SH-SY5Y (cell line): ENCODE results near the gene IL18.

ENCODE experiments used
- GATA2 ChIP-seq: IDR thresholded peaks from 2 replicates; pipeline ENCODE4 v1.6.1; 2011; ENCODE audit warnings: mild to moderate bottlenecking, low read depth, low read length
- GATA3 ChIP-seq: IDR thresholded peaks from 2 replicates; pipeline ENCODE4 v1.6.1; 2011; ENCODE audit warnings: low read depth, mild to moderate bottlenecking, low read length, moderate library complexity

Gene IL18

GRCh38 chr11:112113539-112114457 is 50.1 kb downstream of the IL18 start:
- TF ChIP-seq GATA2 (no peak), GATA3 (no peak)

GRCh38 chr11:112106070-112106469 is 57.8 kb downstream of the IL18 start:
- TF ChIP-seq GATA3: no peak

- TF ChIP-seq GATA2: no peak
- TF ChIP-seq GATA3: no peak
These were observed 60.4 kb downstream of the IL18 start for GRCh38 chr11:112103446-112103845.

GRCh38 chr11:112100462-112100861 is 63.4 kb downstream of the IL18 start:
- TF ChIP-seq GATA2 (no peak), GATA3 (no peak)

- TF ChIP-seq GATA3 (no peak), GATA2 (no peak)
These were observed 66.0 kb downstream of the IL18 start for GRCh38 chr11:112097734-112098528.

GRCh38 chr11:112096194-112096593 is 67.7 kb downstream of the IL18 start:
- TF ChIP-seq GATA3 (no peak), GATA2 (no peak)
